MM.1S (cell line): ENCODE results near the gene PEAK1.

Source experiments
- CTCF ChIP-seq: fragments of 300-600 bp; sonication (generic); IDR thresholded peaks from 2 replicates; pipeline ENCODE4 v1.5.1; 2016; ENCODE audit warnings: antibody characterized with exemption, low read length, mixed read lengths
- EZH2 ChIP-seq: fragments of 300-600 bp; sonication (generic); optimal IDR thresholded peaks from 2 replicates; pipeline ENCODE3; 2017; ENCODE audit warnings: low read depth, mild to moderate bottlenecking, antibody characterized with exemption, low read length, mixed read lengths
- EZH2phosphoT487 ChIP-seq: fragments of 300-600 bp; sonication (generic); IDR thresholded peaks from 2 replicates; pipeline ENCODE4 v1.6.1; 2018; ENCODE audit warnings: antibody characterized with exemption, low read length

GRCh38 chr15:77144492-77145070 lies 275.3 kb downstream of the PEAK1 start:
- TF ChIP-seq CTCF (no peak), EZH2phosphoT487 (no peak), EZH2 (no peak)
